H1 (cell line): Measurements from ENCODE around the gene TMEM120B. TPM values are rescaled to one million over a fixed set of nuclear protein-coding genes. Genes with fewer than 3 reads are reported as not detected.
"Not testable (repeated sequence)": the region's sequence is repeated elsewhere in the genome, so short reads cannot be mapped to it uniquely, and the experiment has no call there.

Experiments used
- CTCF ChIA-PET: fragments of 300-600 bp; sonication (Branson Sonifier 250); formaldehyde crosslinking; loops from one replicate; lab custom pipeline; 2021; ENCODE audit not compliant: partially characterized antibody; lab: Charles Lee
- POLR2A ChIA-PET: fragments of 300-600 bp; sonication (Branson Sonifier 250); formaldehyde crosslinking; loops from one replicate; lab custom pipeline; 2021; ENCODE audit warnings: inconsistent platforms; ENCODE audit not compliant: partially characterized antibody; lab: Charles Lee
- DNase-seq, 2 experiments: peaks; one replicate each; pipeline versions ENCODE4 v3.0.0 to v3.0.0-alpha.2; 2010 to 2022; ENCODE audit warnings: low spot score in 2 of 2, low read depth in 1 of 2, mixed read lengths in 1 of 2
- FAIRE-seq: peaks from 2 replicates; lab custom pipeline; 2011; peaks lifted over from hg19 to GRCh38; lab: Jason Lieb, UNC
- H2AFZ ChIP-seq: 2 replicates; pipeline ENCODE4 v1.8.1; 2012; ENCODE audit warnings: low read length, inconsistent platforms
- H2AK5ac ChIP-seq: 2 replicates; pipeline ENCODE4 v1.6.1; 2013; ENCODE audit warnings: low read depth, low read length
- H2BK120ac ChIP-seq: replicated peaks from 2 replicates; pipeline ENCODE3; 2013; ENCODE audit warnings: low read depth, low read length, inconsistent platforms
- H2BK12ac ChIP-seq: 2 replicates; pipeline ENCODE4 v1.6.1; 2013; ENCODE audit warnings: low read depth, low read length
- H2BK15ac ChIP-seq: 2 replicates; pipeline ENCODE4 v1.6.1; 2013; ENCODE audit warnings: low read length
- H2BK20ac ChIP-seq: 2 replicates; pipeline ENCODE4 v1.6.1; 2013; ENCODE audit warnings: low read length
- H2BK5ac ChIP-seq: 2 replicates; pipeline ENCODE4 v1.6.1; 2013; ENCODE audit warnings: low read depth, low read length
- H3K14ac ChIP-seq: 2 replicates; pipeline ENCODE4 v1.6.1; 2013; ENCODE audit warnings: inconsistent platforms; ENCODE audit not compliant: insufficient read length
- H3K18ac ChIP-seq: 2 replicates; pipeline ENCODE4 v1.6.1; 2013; ENCODE audit warnings: low read length; ENCODE audit errors: extremely low read depth
- H3K23ac ChIP-seq: 2 replicates; pipeline ENCODE4 v1.6.1; 2013; ENCODE audit warnings: inconsistent platforms; ENCODE audit not compliant: insufficient read length
- H3K23me2 ChIP-seq: 2 replicates; pipeline ENCODE4 v1.6.1; 2013; ENCODE audit warnings: low read depth, low read length
- H3K27ac ChIP-seq: 2 replicates; pipeline ENCODE4 v1.6.1; 2011; ENCODE audit warnings: low read depth, low read length, inconsistent platforms
- H3K27me3 ChIP-seq, 4 experiments: replicated peaks in 1 of 4; 1 replicate in 1 of 4; 2 replicates in 3 of 4; pipeline versions ENCODE4 v1.6.1 to v1.8.1; 2011 to 2013; ENCODE audit warnings: low read length in 3 of 4, mild to moderate bottlenecking in 3 of 4, inconsistent platforms in 2 of 4, mixed read lengths in 2 of 4, moderate library complexity in 1 of 4; ENCODE audit not compliant: control insufficient read depth in 3 of 4, insufficient read depth in 3 of 4; ENCODE audit errors: extremely low read depth in 1 of 4
- H3K36me3 ChIP-seq, 4 experiments: 2 replicates each; pipeline versions ENCODE4 v1.6.1 to v1.8.1; 2011 to 2013; ENCODE audit warnings: mild to moderate bottlenecking in 4 of 4, low read length in 3 of 4, moderate library complexity in 2 of 4, control low read depth in 1 of 4, inconsistent platforms in 1 of 4; ENCODE audit not compliant: insufficient read depth in 4 of 4, control insufficient read depth in 2 of 4
- H3K4ac ChIP-seq: replicated peaks from 2 replicates; pipeline ENCODE3; 2013; ENCODE audit warnings: low read length, low read depth, mixed read lengths, inconsistent platforms; ENCODE audit not compliant: insufficient read length
- H3K4me1 ChIP-seq, 4 experiments: replicated peaks in 1 of 4; 1 replicate in 1 of 4; 2 replicates in 3 of 4; pipeline versions ENCODE4 v1.6.1 to v1.8.1; 2011 to 2013; ENCODE audit warnings: low read length in 3 of 4, inconsistent platforms in 2 of 4, mixed read lengths in 1 of 4; ENCODE audit not compliant: insufficient read depth in 4 of 4, control insufficient read depth in 3 of 4
- H3K4me2 ChIP-seq, 2 experiments: 2 replicates each; pipeline versions ENCODE4 v1.6.1 to v1.8.1; 2011 to 2013; ENCODE audit warnings: low read depth in 2 of 2, low read length in 2 of 2, control low read depth in 1 of 2, inconsistent platforms in 1 of 2, mild to moderate bottlenecking in 1 of 2; ENCODE audit not compliant: insufficient read depth in 1 of 2
- H3K4me3 ChIP-seq, 4 experiments: fragments of 200-600, 300-600 bp in 1 of 4; sonication (generic), shearing (Covaris generic), sonication (Bioruptor Twin) in 1 of 4; 2 replicates each; pipeline versions ENCODE4 v1.5.1 to v1.8.1; 2011 to 2016; ENCODE audit warnings: low read length in 4 of 4, low read depth in 3 of 4, control low read depth in 2 of 4, inconsistent platforms in 2 of 4, mild to moderate bottlenecking in 2 of 4, mixed read lengths in 1 of 4, moderate library complexity in 1 of 4; ENCODE audit not compliant: insufficient read depth in 2 of 4; ENCODE audit errors: extremely low read depth in 1 of 4
- H3K56ac ChIP-seq: replicated peaks from 2 replicates; pipeline ENCODE3; 2013; ENCODE audit warnings: low read depth, mild to moderate bottlenecking, mixed read lengths, low read length, inconsistent platforms; ENCODE audit not compliant: insufficient read length
- H3K79me1 ChIP-seq: 2 replicates; pipeline ENCODE4 v1.6.1; 2013; ENCODE audit warnings: low read depth, low read length, control low read depth
- H3K79me2 ChIP-seq, 2 experiments: 2 replicates each; pipeline versions ENCODE4 v1.6.1 to v1.8.1; 2012 to 2013; ENCODE audit warnings: low read length in 2 of 2, mild to moderate bottlenecking in 2 of 2, inconsistent platforms in 1 of 2; ENCODE audit not compliant: insufficient read depth in 2 of 2, control insufficient read depth in 1 of 2
- H3K9ac ChIP-seq, 4 experiments: replicated peaks in 1 of 4; 1 replicate in 1 of 4; 2 replicates in 3 of 4; pipeline versions ENCODE4 v1.6.1 to v1.8.1; 2011 to 2013; ENCODE audit warnings: low read depth in 3 of 4, low read length in 3 of 4, control low read depth in 2 of 4, mild to moderate bottlenecking in 2 of 4, moderate library complexity in 2 of 4, inconsistent platforms in 1 of 4; ENCODE audit errors: extremely low read depth in 1 of 4
- H3K9me3 ChIP-seq, 2 experiments: 2 replicates each; pipeline versions ENCODE4 v1.6.1 to v1.8.1; 2012 to 2013; ENCODE audit warnings: mild to moderate bottlenecking in 2 of 2, moderate library complexity in 2 of 2, control low read depth in 1 of 2, inconsistent platforms in 1 of 2, low read depth in 1 of 2, low read length in 1 of 2, mixed read lengths in 1 of 2; ENCODE audit not compliant: insufficient read depth in 2 of 2
- H4K20me1 ChIP-seq, 2 experiments: replicated peaks in 1 of 2; 2 replicates each; pipeline versions ENCODE3 to v1.8.1; 2011 to 2013; ENCODE audit warnings: inconsistent platforms in 2 of 2, low read length in 2 of 2, mild to moderate bottlenecking in 1 of 2; ENCODE audit not compliant: insufficient read depth in 2 of 2, control insufficient read depth in 1 of 2
- H4K5ac ChIP-seq: 2 replicates; pipeline ENCODE4 v1.6.1; 2013; ENCODE audit warnings: low read length, low read depth, mixed read lengths, inconsistent platforms; ENCODE audit not compliant: insufficient read length
- H4K8ac ChIP-seq: 2 replicates; pipeline ENCODE4 v1.8.0; 2013; ENCODE audit warnings: mild to moderate bottlenecking, moderate library complexity, low read length, inconsistent platforms; ENCODE audit not compliant: insufficient read depth; ENCODE audit errors: extremely low read depth
- H4K91ac ChIP-seq: replicated peaks from 2 replicates; pipeline ENCODE3; 2013; ENCODE audit warnings: low read length, mixed read lengths, inconsistent platforms; ENCODE audit not compliant: insufficient read length
- CBX8 ChIP-seq: fragments of 300-800, 300-1000 bp; sonication (generic); IDR thresholded peaks from 2 replicates; pipeline ENCODE4 v1.7.1; 2016; ENCODE audit warnings: low read depth, low read length, borderline replicate concordance
- CTBP2 ChIP-seq: IDR thresholded peaks from 2 replicates; pipeline ENCODE4 v1.7.0; 2011; ENCODE audit warnings: borderline replicate concordance, mild to moderate bottlenecking, moderate library complexity, mixed read lengths, low read length; ENCODE audit not compliant: insufficient read depth, insufficient read length
- EP300 ChIP-seq, 2 experiments: IDR thresholded peaks; 1 replicate in 1 of 2; 2 replicates in 1 of 2; pipeline ENCODE4 v1.6.1; 2011 to 2012; ENCODE audit warnings: low read depth in 2 of 2, low read length in 2 of 2, mild to moderate bottlenecking in 2 of 2, borderline replicate concordance in 1 of 2, inconsistent platforms in 1 of 2, moderate library complexity in 1 of 2
- HDAC6 ChIP-seq: IDR thresholded peaks from one replicate; pipeline ENCODE4 v1.7.1; 2012; ENCODE audit warnings: low read depth, mild to moderate bottlenecking, inconsistent platforms, low read length, moderate library complexity
- RAD21 ChIP-seq, 2 experiments: IDR thresholded peaks in 1 of 2; conservative IDR thresholded peaks in 1 of 2; 2 replicates each; pipeline ENCODE4 v1.6.1; 2011; ENCODE audit warnings: low read depth in 2 of 2, low read length in 2 of 2, improper control_type of control experiment in 1 of 2, inconsistent platforms in 1 of 2, mild to moderate bottlenecking in 1 of 2, moderate library complexity in 1 of 2
- SIX5 ChIP-seq: IDR thresholded peaks from 2 replicates; pipeline ENCODE4 v1.6.1; 2011; ENCODE audit warnings: mild to moderate bottlenecking, low read depth, low read length
- USF2 ChIP-seq: IDR thresholded peaks from 2 replicates; pipeline ENCODE4 v1.6.1; 2011; ENCODE audit warnings: low read length, improper control_type of control experiment
- WGBS, 2 experiments: shearing (Covaris generic) in 1 of 2; methylation state at CpG; one replicate each; pipeline versions ENCODE4 v1.1.6 to v1.1.7; 2013 to 2015; ENCODE audit warnings: low lambda C conversion rate in 2 of 2, mixed read lengths in 2 of 2, inconsistent platforms in 1 of 2, low coverage in 1 of 2, missing lambda C conversion rate in 1 of 2; ENCODE audit not compliant: insufficient replicate concordance in 2 of 2, insufficient coverage in 1 of 2, insufficient read length in 1 of 2; ENCODE audit errors: extremely low coverage in 1 of 2, missing lambda C conversion rate in 1 of 2; 5-methylcytosine and 5-hydroxymethylcytosine counted together
- polyA plus RNA-seq, 7 experiments: library from polyadenylated mRNA; depleted of rRNA in 3 of 7; stranded (reverse) in 5 of 7; unstranded in 2 of 7; fragments of >200 nt in 5 of 7; fragments of 200-250 nt in 2 of 7; gene quantifications; 1 replicate in 5 of 7; 2 replicates in 1 of 7; 4 replicates in 1 of 7; pipeline versions ENCODE4 v1.2.1 to v1.2.3, GENCODE V29; 2011 to 2013; ENCODE audit warnings: missing spikeins in 2 of 7, mixed read lengths in 2 of 7
- total RNA-seq: library from RNA; stranded (reverse); fragmentation: NEBNext Ultra II Directional; extraction: Animal tissue kit (Norgen Biotek cat#: 25700); gene quantifications from 2 replicates; pipeline ENCODE4 v1.2.1, GENCODE V29; 2021

The TMEM120B gene
- total and polyA plus RNA-seq, 2 of the 8 experiments (the other 6 are each of a cell fraction or from before 2014, with no cell fraction given), result 22.0 to 29.1 TPM

- TF ChIP-seq EP300 (IDR thresholded peaks at IDR 0.05; ENCODE audit: borderline replicate concordance in 1 of 2, low read depth in 2 of 2, low read length in 2 of 2), result no peak
- no peak for TF ChIP-seq USF2
- no peak for TF ChIP-seq SIX5
- no peak for TF ChIP-seq CTBP2
- no peak for TF ChIP-seq HDAC6
- no peak for TF ChIP-seq RAD21 (IDR thresholded peaks at IDR 0.05 in 1 of 2, conservative IDR thresholded peaks at IDR 0.05 in 1 of 2; ENCODE audit: low read depth in 2 of 2, low read length in 2 of 2)
- TF ChIP-seq CBX8, result no peak
Measured at GRCh38 chr12:121789800-121790728, 77.5 kb downstream of the TMEM120B start (continued).

- not testable (repeated sequence) for H4K5ac ChIP-seq, H3K27ac ChIP-seq, H3K9ac ChIP-seq, H2AFZ ChIP-seq, H2BK120ac ChIP-seq, H3K9me3 ChIP-seq, H3K79me1 ChIP-seq, H3K4me3 ChIP-seq, H3K56ac ChIP-seq, H2BK12ac ChIP-seq, H2BK5ac ChIP-seq, H3K18ac ChIP-seq, H3K27me3 ChIP-seq, H3K23ac ChIP-seq, H2BK15ac ChIP-seq, H3K4me2 ChIP-seq, H2BK20ac ChIP-seq, H3K14ac ChIP-seq, H3K23me2 ChIP-seq, DNase-seq, H3K4ac ChIP-seq, H4K8ac ChIP-seq, H2AK5ac ChIP-seq, H3K79me2 ChIP-seq, H4K91ac ChIP-seq, H3K36me3 ChIP-seq, FAIRE-seq
- WGBS, 2 experiments, result 89% methylated on average over 8 of the region's 8 CpGs; no CpG with 5 or more reads in 1 of the 2 experiments
- H3K4me1 ChIP-seq, result peaks cover 0 to 18% (median 8%) of the 10 kb centered on the region in 4 experiments; a peak in 5 of 7 replicates
- POLR2A ChIA-PET, result interaction anchor here (0.6 to 34.9 kb wide), 3 partner anchors 4 to 134 kb away, joined by 3 to 958 read pairs (median 958); partner anchors contain the start of genes RHOF and SETD1B
- CTCF ChIA-PET, result interaction anchor here (3.0 to 18.2 kb wide), 4 partner anchors 12 to 93 kb away, joined by 10 to 363 read pairs (median 249); partner anchors contain the start of gene SETD1B
- H4K20me1 ChIP-seq, result peaks cover 15 to 16% of the 10 kb centered on the region in 2 experiments
Measured at GRCh38 chr12:121790785-121791184, 78.2 kb downstream of the TMEM120B start.
